IPS DF 19.7 (cell line): ENCODE results near the gene ACCSL.

Source experiments
- DNase-seq: peaks from one replicate; pipeline ENCODE4 v3.0.0-alpha.2; 2013; ENCODE audit warnings: low read depth, low spot score

Gene ACCSL

GRCh38 chr11:44096360-44097185 lies 48.8 kb downstream of the ACCSL start:
- no peak for DNase-seq

GRCh38 chr11:44097821-44098220 lies 50.0 kb downstream of the ACCSL start:
- no peak for DNase-seq

GRCh38 chr11:44101098-44101497 lies 53.3 kb downstream of the ACCSL start:
- DNase-seq: no peak

- DNase-seq: peak; percentile 35
Observed at GRCh38 chr11:44104481-44105294, 56.9 kb downstream of the ACCSL start.

- no peak for DNase-seq
Observed at GRCh38 chr11:44108260-44108659, 60.5 kb downstream of the ACCSL start.
